ENCODE data around the gene TPMT. TPM values are rescaled to one million over a fixed set of nuclear protein-coding genes. Genes with fewer than 3 reads are reported as not detected.
"Not testable (repeated sequence)": the region's sequence is repeated elsewhere in the genome, so short reads cannot be mapped to it uniquely, and the experiment has no call there.

TPMT gene
- total RNA-seq, 2 donors from 2014 or later, result 19.4 to 21.4 TPM

- TF ChIP-seq POLR2A (IDR thresholded peaks at IDR 0.05) (no peak), POLR2AphosphoS5 (IDR thresholded peaks at IDR 0.05) (no peak), CTCF (IDR thresholded peaks at IDR 0.05) (no peak)
- H3K9me3 ChIP-seq, result no peaks in the 10 kb centered on the region
- no peaks in the 10 kb centered on the region for H3K27me3 ChIP-seq (replicated peaks; ENCODE audit: insufficient read depth)
- no peak for DNase-seq (ENCODE audit: low spot score)
- H3K4me1 ChIP-seq (replicated peaks), result no peaks in the 10 kb centered on the region
- no peak overlapping the region for H3K4me3 ChIP-seq
- no peaks in the 10 kb centered on the region for H3K36me3 ChIP-seq
- 90% methylated on average over 5 of the region's 5 CpGs for WGBS
- no peak overlapping the region for H3K27ac ChIP-seq
- intact Hi-C loops (cut with DNase I), result no loop called here
These were observed 25.0 kb upstream of the TPMT start for GRCh38 chr6:18179770-18180356.

GRCh38 chr6:18178960-18179615, 24.2 kb upstream of the TPMT start:
- Histone ChIP-seq H3K27me3 (replicated peaks; ENCODE audit: insufficient read depth) (no peaks in the 10 kb centered on the region), H3K4me1 (replicated peaks) (no peaks in the 10 kb centered on the region), H3K27ac (no peak overlapping the region), H3K4me3 (no peak overlapping the region), H3K9me3 (no peaks in the 10 kb centered on the region), H3K36me3 (no peaks in the 10 kb centered on the region)
- TF ChIP-seq POLR2AphosphoS5 (IDR thresholded peaks at IDR 0.05), result no peak
- TF ChIP-seq CTCF (IDR thresholded peaks at IDR 0.05), result no peak
- no peak for TF ChIP-seq POLR2A (IDR thresholded peaks at IDR 0.05)
- intact Hi-C loops (cut with DNase I), result no loop called here
- WGBS, result 85% methylated on average over 3 of the region's 3 CpGs
- DNase-seq (ENCODE audit: low spot score), result no peak

- no peaks in the 10 kb centered on the region for H3K4me1 ChIP-seq (replicated peaks)
- 84% methylated on average over 4 of the region's 4 CpGs for WGBS
- DNase-seq (ENCODE audit: low spot score), result no peak
- H3K27ac ChIP-seq, result no peak overlapping the region
- no peaks in the 10 kb centered on the region for H3K9me3 ChIP-seq
- intact Hi-C loops (cut with DNase I), result no loop called here
- TF ChIP-seq POLR2A (IDR thresholded peaks at IDR 0.05) (no peak), POLR2AphosphoS5 (IDR thresholded peaks at IDR 0.05) (no peak), CTCF (IDR thresholded peaks at IDR 0.05) (no peak)
- H3K36me3 ChIP-seq, result no peaks in the 10 kb centered on the region
- no peak overlapping the region for H3K4me3 ChIP-seq
- H3K27me3 ChIP-seq (replicated peaks; ENCODE audit: insufficient read depth), result no peaks in the 10 kb centered on the region
These were observed 22.5 kb upstream of the TPMT start for GRCh38 chr6:18177286-18177965.

- WGBS, result 73% methylated on average over 4 of the region's 4 CpGs
- H3K4me1 ChIP-seq (replicated peaks); H3K4me3 ChIP-seq; H3K27ac ChIP-seq; H3K9me3 ChIP-seq; intact Hi-C loops (cut with DNase I); DNase-seq (ENCODE audit: low spot score); H3K27me3 ChIP-seq (replicated peaks; ENCODE audit: insufficient read depth); H3K36me3 ChIP-seq: not testable (repeated sequence)
These were observed 21.3 kb upstream of the TPMT start for GRCh38 chr6:18176198-18176597.

GRCh38 chr6:18171871-18172270, 17.0 kb upstream of the TPMT start:
- 73% methylated on average over 7 of the region's 7 CpGs for whole genome bisulfite sequencing
- no peaks in the 10 kb centered on the region for H3K4me1 ChIP-seq (replicated peaks)
- no peaks in the 10 kb centered on the region for H3K27me3 ChIP-seq (replicated peaks; ENCODE audit: insufficient read depth)
- no peaks in the 10 kb centered on the region for H3K9me3 ChIP-seq
- H3K27ac ChIP-seq, result no peak overlapping the region
- no peak for TF ChIP-seq POLR2AphosphoS5 (IDR thresholded peaks at IDR 0.05)
- no peak for TF ChIP-seq CTCF (IDR thresholded peaks at IDR 0.05)
- TF ChIP-seq POLR2A (IDR thresholded peaks at IDR 0.05), result no peak
- no peak overlapping the region for H3K4me3 ChIP-seq
- no peak for DNase-seq (ENCODE audit: low spot score)
- intact Hi-C loops (cut with DNase I), result no loop called here
- H3K36me3 ChIP-seq, result no peaks in the 10 kb centered on the region

Measured in prostate gland (tissue), 2 donors.